IMR-90 (cell line): ENCODE measurements around the gene NT5C3B. TPM values are rescaled to one million over a fixed set of nuclear protein-coding genes. Genes with fewer than 3 reads are reported as not detected.

Experiments used
- ATAC-seq: fragments of 200-7000 bp; cut with Tn5 transposase; 2 replicates; pipeline ENCODE4 v1.9.1; 2020; ENCODE audit warnings: low read depth, mild to moderate bottlenecking, moderate library complexity
- BruUV-seq: library from RNA; stranded (reverse); fragments of 400-500 nt; replicated peaks from 2 replicates; lab custom pipeline; 2021; lab: Mats Ljungman, UMichigan
- CTCF ChIA-PET: fragments of 300-600 bp; formaldehyde crosslinking; extraction: SDS; loops from one replicate; lab custom pipeline; 2021; ENCODE audit warnings: antibody characterized with exemption; lab: Yijun Ruan, JAX
- POLR2A ChIA-PET: fragments of 300-600 bp; sonication (Branson Sonifier 250); formaldehyde crosslinking; loops from one replicate; lab custom pipeline; 2022; ENCODE audit warnings: antibody characterized with exemption; ENCODE audit not compliant: unreplicated experiment; lab: Charles Lee
- DNase-seq: peaks from one replicate; pipeline ENCODE4 v3.0.0; 2013
- H2AFZ ChIP-seq: replicated peaks from 2 replicates; pipeline ENCODE3; 2013; ENCODE audit warnings: low read length, mild to moderate bottlenecking; ENCODE audit not compliant: poor library complexity
- H2AK5ac ChIP-seq: 2 replicates; pipeline ENCODE4 v1.6.1; 2013; ENCODE audit warnings: low read depth, low read length, inconsistent platforms
- H2AK9ac ChIP-seq: replicated peaks from 2 replicates; pipeline ENCODE3; 2013; ENCODE audit warnings: mild to moderate bottlenecking, low read depth, low read length, moderate library complexity; ENCODE audit not compliant: poor library complexity
- H2BK120ac ChIP-seq: 2 replicates; pipeline ENCODE4 v1.6.1; 2013; ENCODE audit warnings: low read depth, low read length, inconsistent platforms
- H2BK15ac ChIP-seq: 3 replicates; pipeline ENCODE4 v1.6.1; 2013; ENCODE audit warnings: low read depth, low read length, inconsistent platforms
- H2BK20ac ChIP-seq: 2 replicates; pipeline ENCODE4 v1.6.1; 2013; ENCODE audit warnings: low read depth, mild to moderate bottlenecking, inconsistent platforms, low read length, moderate library complexity
- H2BK5ac ChIP-seq: 2 replicates; pipeline ENCODE4 v1.6.1; 2013; ENCODE audit warnings: mild to moderate bottlenecking, low read depth, low read length, inconsistent platforms; ENCODE audit not compliant: poor library complexity, severe bottlenecking
- H3K14ac ChIP-seq: replicated peaks from 2 replicates; pipeline ENCODE4 v1.6.1; 2013; ENCODE audit warnings: low read depth, low read length, inconsistent platforms
- H3K18ac ChIP-seq: 2 replicates; pipeline ENCODE4 v1.6.1; 2013; ENCODE audit warnings: low read depth, low read length, control low read depth
- H3K23ac ChIP-seq: 2 replicates; pipeline ENCODE4 v1.6.1; 2013; ENCODE audit warnings: low read depth, low read length, inconsistent platforms
- H3K27ac ChIP-seq: 2 replicates; pipeline ENCODE4 v1.5.1; 2013; ENCODE audit warnings: mild to moderate bottlenecking, control low read depth, low read length; ENCODE audit not compliant: insufficient read depth
- H3K27me3 ChIP-seq: 2 replicates; pipeline ENCODE4 v1.6.1; 2013; ENCODE audit warnings: low read length; ENCODE audit not compliant: control insufficient read depth, insufficient read depth
- H3K36me3 ChIP-seq: 2 replicates; pipeline ENCODE4 v1.6.1; 2013; ENCODE audit warnings: low read length, mixed read lengths; ENCODE audit not compliant: control insufficient read depth, insufficient read depth
- H3K4ac ChIP-seq: 2 replicates; pipeline ENCODE4 v1.6.1; 2013; ENCODE audit warnings: low read depth, low read length, inconsistent platforms
- H3K4me1 ChIP-seq: 2 replicates; pipeline ENCODE4 v1.6.1; 2013; ENCODE audit warnings: low read length, mixed read lengths; ENCODE audit not compliant: control insufficient read depth, insufficient read depth
- H3K4me2 ChIP-seq: 2 replicates; pipeline ENCODE4 v1.6.1; 2013; ENCODE audit warnings: low read depth, mild to moderate bottlenecking, control low read depth, low read length, moderate library complexity
- H3K4me3 ChIP-seq: 2 replicates; pipeline ENCODE4 v1.5.1; 2013; ENCODE audit warnings: low read depth, mild to moderate bottlenecking, control low read depth, low read length, moderate library complexity; ENCODE audit not compliant: insufficient read depth
- H3K56ac ChIP-seq: 2 replicates; pipeline ENCODE4 v1.6.1; 2013; ENCODE audit warnings: low read length, inconsistent platforms; ENCODE audit not compliant: insufficient read depth; ENCODE audit errors: extremely low read depth
- H3K79me1 ChIP-seq, 2 experiments: 2 replicates each; pipeline ENCODE4 v1.6.1; 2013; ENCODE audit warnings: low read length in 2 of 2, inconsistent platforms in 1 of 2, low read depth in 1 of 2
- H3K9ac ChIP-seq: 2 replicates; pipeline ENCODE4 v1.6.1; 2013; ENCODE audit warnings: low read depth, low read length, control low read depth
- H3K9me1 ChIP-seq: 2 replicates; pipeline ENCODE4 v1.6.1; 2013; ENCODE audit warnings: low read length, inconsistent platforms; ENCODE audit not compliant: insufficient read depth
- H3K9me3 ChIP-seq: 2 replicates; pipeline ENCODE4 v1.6.1; 2013; ENCODE audit warnings: low read length; ENCODE audit not compliant: control insufficient read depth, insufficient read depth
- H4K20me1 ChIP-seq: 2 replicates; pipeline ENCODE4 v1.6.1; 2013; ENCODE audit warnings: low read length, inconsistent platforms; ENCODE audit not compliant: insufficient read depth
- H4K5ac ChIP-seq: 2 replicates; pipeline ENCODE4 v1.6.1; 2013; ENCODE audit warnings: mild to moderate bottlenecking, low read depth, low read length, control low read depth
- H4K8ac ChIP-seq, 2 experiments: 2 replicates each; pipeline ENCODE4 v1.6.1; 2013; ENCODE audit warnings: low read depth in 2 of 2, low read length in 2 of 2, control low read depth in 1 of 2, inconsistent platforms in 1 of 2
- H4K91ac ChIP-seq: 2 replicates; pipeline ENCODE4 v1.6.1; 2013; ENCODE audit warnings: low read depth, low read length, inconsistent platforms; ENCODE audit not compliant: insufficient read depth
- CEBPB ChIP-seq: IDR thresholded peaks from 2 replicates; pipeline ENCODE4 v1.6.1; 2012; ENCODE audit warnings: low read depth, low read length, improper control_type of control experiment
- CHD1 ChIP-seq: IDR thresholded peaks from 2 replicates; pipeline ENCODE4 v1.6.1; 2012; ENCODE audit warnings: low read depth, low read length, improper control_type of control experiment
- RAD21 ChIP-seq: IDR thresholded peaks from 2 replicates; pipeline ENCODE4 v1.6.1; 2012; ENCODE audit warnings: low read length, improper control_type of control experiment
- RCOR1 ChIP-seq: IDR thresholded peaks from 2 replicates; pipeline ENCODE4 v1.6.1; 2012; ENCODE audit warnings: mild to moderate bottlenecking, low read length, improper control_type of control experiment; ENCODE audit not compliant: insufficient replicate concordance
- RFX5 ChIP-seq: IDR thresholded peaks from 2 replicates; pipeline ENCODE4 v1.8.0; 2012; ENCODE audit warnings: low read depth, mild to moderate bottlenecking, low read length, moderate library complexity
- WGBS, 2 experiments: methylation state at CpG; one replicate each; pipeline versions ENCODE4 v1.1.5 to v1.1.7; 2013; ENCODE audit warnings: missing lambda C conversion rate in 2 of 2; ENCODE audit not compliant: insufficient read length in 1 of 2; ENCODE audit errors: extremely low coverage in 2 of 2; 5-methylcytosine and 5-hydroxymethylcytosine counted together
- dilution Hi-C: fragments of 300-500 bp; cut with HindIII; formaldehyde crosslinking; loops from one replicate; pipeline ENCODE4 v1.14.3; 2018; ENCODE audit warnings: low sequenced_read_pairs; ENCODE audit not compliant: unreplicated experiment
- in situ Hi-C: fragments of 300-500 bp; cut with MboI; formaldehyde crosslinking; loops from 3 replicates; pipeline ENCODE4 v1.14.3; 2019; ENCODE audit warnings: low sequenced_read_pairs, inconsistent platforms, mixed read lengths
- intact Hi-C: fragments of 100-400 bp; cut with micrococcal nuclease; formaldehyde crosslinking; loops from 2 replicates; pipeline ENCODE4 v1.10.0; 2022
- polyA plus RNA-seq, 3 experiments: library from polyadenylated mRNA; depleted of rRNA; stranded (reverse); fragments of >200 nt; gene quantifications; 2 replicates each; pipeline ENCODE4 v1.2.3, GENCODE V29; 2012; ENCODE audit warnings: low replicate concordance in 1 of 3
- total RNA-seq: library from RNA; depleted of rRNA; stranded (reverse); fragments of >200 nt; gene quantifications from 2 replicates; pipeline ENCODE4 v1.2.3, GENCODE V29; 2012
- TF ChIP-seq, protein P1 (sequence below): conservative IDR thresholded peaks from 2 replicates; pipeline ENCODE4 v1.5.1; 2012; ENCODE audit warnings: mild to moderate bottlenecking, low read depth, low read length, improper control_type of control experiment

Gene NT5C3B
- total and polyA plus RNA-seq, 2 of the 4 experiments (the other 2 are of a cell fraction), result 59.9 to 92.7 TPM

DNA sequence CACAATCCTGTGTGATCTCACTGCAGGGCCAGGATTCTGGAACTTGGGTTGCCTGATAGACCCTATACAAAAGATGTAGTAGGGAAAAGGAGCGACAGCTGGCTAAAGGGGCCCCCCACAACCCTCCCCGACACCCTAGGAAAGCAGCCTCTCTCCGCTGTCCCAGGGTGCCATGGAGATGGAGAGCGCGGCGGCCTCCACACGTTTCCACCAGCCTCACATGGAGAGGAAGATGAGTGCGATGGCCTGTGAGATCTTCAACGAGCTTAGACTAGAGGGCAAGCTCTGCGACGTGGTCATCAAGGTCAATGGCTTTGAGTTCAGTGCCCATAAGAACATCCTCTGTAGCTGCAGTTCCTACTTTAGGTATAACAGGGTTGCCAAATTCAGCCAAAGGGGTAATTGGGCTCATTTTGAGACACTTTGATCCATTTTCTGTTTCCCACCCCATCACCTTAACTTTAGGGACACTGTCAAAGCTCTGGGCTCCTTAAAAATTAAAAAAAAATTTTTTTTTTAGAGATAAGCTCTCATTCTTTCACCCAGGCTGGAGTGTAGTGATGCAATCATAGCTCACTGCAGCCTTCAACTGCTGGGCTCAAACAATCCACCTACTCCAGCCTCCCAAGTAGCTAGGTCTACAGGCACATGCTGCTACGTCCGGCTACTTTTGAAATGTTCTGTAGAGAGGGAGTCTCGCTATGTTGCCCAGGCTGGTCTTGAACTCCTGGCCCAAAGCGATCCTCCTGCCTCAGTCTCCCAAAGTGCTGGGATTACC, 1.9 kb upstream of the NT5C3B start, which contains the start of gene KLHL10:
TSS of gene KLHL10 (plus strand) at position 65 of the 778 bp plus-strand sequence. CDS start at position 173, 108 bp downstream.
- TF ChIP-seq, protein P1, sequence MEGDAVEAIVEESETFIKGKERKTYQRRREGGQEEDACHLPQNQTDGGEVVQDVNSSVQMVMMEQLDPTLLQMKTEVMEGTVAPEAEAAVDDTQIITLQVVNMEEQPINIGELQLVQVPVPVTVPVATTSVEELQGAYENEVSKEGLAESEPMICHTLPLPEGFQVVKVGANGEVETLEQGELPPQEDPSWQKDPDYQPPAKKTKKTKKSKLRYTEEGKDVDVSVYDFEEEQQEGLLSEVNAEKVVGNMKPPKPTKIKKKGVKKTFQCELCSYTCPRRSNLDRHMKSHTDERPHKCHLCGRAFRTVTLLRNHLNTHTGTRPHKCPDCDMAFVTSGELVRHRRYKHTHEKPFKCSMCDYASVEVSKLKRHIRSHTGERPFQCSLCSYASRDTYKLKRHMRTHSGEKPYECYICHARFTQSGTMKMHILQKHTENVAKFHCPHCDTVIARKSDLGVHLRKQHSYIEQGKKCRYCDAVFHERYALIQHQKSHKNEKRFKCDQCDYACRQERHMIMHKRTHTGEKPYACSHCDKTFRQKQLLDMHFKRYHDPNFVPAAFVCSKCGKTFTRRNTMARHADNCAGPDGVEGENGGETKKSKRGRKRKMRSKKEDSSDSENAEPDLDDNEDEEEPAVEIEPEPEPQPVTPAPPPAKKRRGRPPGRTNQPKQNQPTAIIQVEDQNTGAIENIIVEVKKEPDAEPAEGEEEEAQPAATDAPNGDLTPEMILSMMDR, result no peak
- TF ChIP-seq RCOR1, result no peak
- TF ChIP-seq RAD21, result no peak
- TF ChIP-seq CEBPB, result peak; percentile 56; the same call in 1 of the 2 replicates
- TF ChIP-seq RFX5, result no peak
- no peak for TF ChIP-seq CHD1
- no peak within 1 kb of the TSS for H3K23ac ChIP-seq
- no peak within 1 kb of the TSS for H3K4ac ChIP-seq
- no peak within 1 kb of the TSS for H3K9ac ChIP-seq
- no peak within 1 kb of the TSS for H3K4me3 ChIP-seq
- no peak within 1 kb of the TSS for H4K5ac ChIP-seq
- peak within 1 kb of the TSS in 1 of 2 experiments; percentile 83; a peak in 2 of 4 replicates for H4K8ac ChIP-seq
- no peak within 1 kb of the TSS for H3K27ac ChIP-seq
- no peak within 1 kb of the TSS for H2AK9ac ChIP-seq
- dilution Hi-C loops, result no loop called here
- H4K91ac ChIP-seq, result no peak within 1 kb of the TSS
- intact Hi-C loops, result no loop called here
- no peak within 1 kb of the TSS for H3K18ac ChIP-seq
- no peak within 1 kb of the TSS for H3K56ac ChIP-seq
- H3K79me1 ChIP-seq, result peaks cover 7 to 19% of the 10 kb centered on the region in 2 experiments; a peak in 2 of 4 replicates
- H3K4me2 ChIP-seq, result peak within 1 kb of the TSS; percentile 97
- WGBS, 2 experiments, result no CpG with 5 or more reads among the region's 15 CpGs
- no peak within 1 kb of the TSS for H2BK5ac ChIP-seq
- H3K9me3 ChIP-seq, result no peaks in the 10 kb centered on the region
- no peak for DNase-seq
- no peak within 1 kb of the TSS for H3K14ac ChIP-seq
- H2AK5ac ChIP-seq, result 0 out of 2 replicates have a peak within 1 kb of the TSS, but pooled peaks have one; percentile 18
- BruUV-seq, result no TSS peak
- peaks cover 4% of the 10 kb centered on the region; the same call in 1 of the 2 replicates for H4K20me1 ChIP-seq
- no peaks in the 10 kb centered on the region; the same call in 1 of the 2 replicates for H3K36me3 ChIP-seq
- H2BK20ac ChIP-seq, result no peak within 1 kb of the TSS
- H2BK120ac ChIP-seq, result no peak within 1 kb of the TSS
- H3K9me1 ChIP-seq, result peaks cover 16% of the 10 kb centered on the region
- peak within 1 kb of the TSS; percentile 86 for H2AFZ ChIP-seq
- no peaks in the 10 kb centered on the region for H3K27me3 ChIP-seq
- H3K4me1 ChIP-seq, result peaks cover 10% of the 10 kb centered on the region
- in situ Hi-C loops, result no loop called here
- POLR2A ChIA-PET, result no interaction called here
- CTCF ChIA-PET, result interaction anchor here (0.6 kb wide), 1 partner anchor 56 kb away, joined by 3 read pairs; no protein-coding TSS in a partner anchor
- no peak for ATAC-seq
- H2BK15ac ChIP-seq, result no peak within 1 kb of the TSS
